SK-N-SH treated with all-trans-retinoic acid at 6 μM for 48 hours (cell line): ENCODE measurements around the gene DDX20.

Experiments
- BACH2 ChIP-seq: fragments of 250-450 bp; sonication (Bioruptor Pico); IDR thresholded peaks from 2 replicates; pipeline ENCODE4 v1.9.0; 2021; ENCODE audit warnings: mild to moderate bottlenecking, borderline replicate concordance
- CREB5 ChIP-seq: fragments of 250-450 bp; sonication (Bioruptor Pico); IDR thresholded peaks from 2 replicates; pipeline ENCODE4 v1.5.1; 2020; ENCODE audit warnings: low read depth, mild to moderate bottlenecking, moderate library complexity
- CSDC2 ChIP-seq: fragments of 250-450 bp; sonication (Bioruptor Pico); IDR thresholded peaks from 2 replicates; pipeline ENCODE4 v1.5.0; 2020; ENCODE audit warnings: mild to moderate bottlenecking, moderate library complexity
- ESRRG ChIP-seq: fragments of 250-450 bp; sonication (Bioruptor Pico); IDR thresholded peaks from 2 replicates; pipeline ENCODE4 v1.6.1; 2021; ENCODE audit warnings: mild to moderate bottlenecking
- ISL1 ChIP-seq: fragments of 250-450 bp; sonication (Bioruptor Pico); IDR thresholded peaks from 2 replicates; pipeline ENCODE4 v2.1.2; 2022; ENCODE audit warnings: mild to moderate bottlenecking, moderate library complexity
- PPARA ChIP-seq: fragments of 250-450 bp; sonication (Bioruptor Pico); IDR thresholded peaks from 2 replicates; pipeline ENCODE4 v1.5.0; 2020; ENCODE audit warnings: mild to moderate bottlenecking, borderline replicate concordance
- RARB ChIP-seq: fragments of 250-450 bp; sonication (Bioruptor Pico); IDR thresholded peaks from 2 replicates; pipeline ENCODE4 v1.8.0; 2021; ENCODE audit warnings: mild to moderate bottlenecking, moderate library complexity
- SNAI2 ChIP-seq: fragments of 250-450 bp; sonication (Bioruptor Pico); IDR thresholded peaks from 2 replicates; pipeline ENCODE4 v1.5.0; 2020; ENCODE audit warnings: mild to moderate bottlenecking, moderate library complexity
- TSHZ2 ChIP-seq: fragments of 250-450 bp; sonication (Bioruptor Pico); IDR thresholded peaks from 2 replicates; pipeline ENCODE4 v1.5.0; 2020; ENCODE audit warnings: mild to moderate bottlenecking, moderate library complexity
- ZNF8 ChIP-seq: fragments of 450-650 bp; formaldehyde crosslinking; IDR thresholded peaks from 2 replicates; pipeline ENCODE4 v1.5.0; 2020; ENCODE audit warnings: mild to moderate bottlenecking, moderate library complexity
- TF ChIP-seq, protein P1 (sequence below): fragments of 250-450 bp; sonication (Bioruptor Pico); IDR thresholded peaks from 2 replicates; pipeline ENCODE4 v1.8.0; 2020; ENCODE audit warnings: mild to moderate bottlenecking, moderate library complexity, borderline replicate concordance

DNA sequence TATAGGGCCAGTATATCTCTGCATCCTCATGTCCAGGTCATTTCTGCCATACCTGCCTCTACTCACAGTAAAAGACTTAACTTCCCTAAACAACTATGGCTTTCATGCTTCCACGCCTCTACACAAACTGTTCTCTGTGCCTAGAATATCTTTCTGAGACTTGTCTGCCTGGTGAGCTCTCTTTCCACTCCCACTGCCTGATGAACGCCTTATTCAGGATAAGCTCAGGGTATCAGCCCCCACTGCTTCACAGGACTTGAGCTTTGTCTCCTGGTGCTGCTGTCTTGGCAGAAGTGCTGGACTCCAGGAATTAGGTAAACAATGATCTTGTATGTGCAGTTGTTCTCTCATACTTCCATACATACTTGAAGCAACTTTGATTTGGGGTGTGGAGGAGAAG is 4.8 kb upstream of the DDX20 start:
- no peak for TF ChIP-seq CSDC2
- no peak for TF ChIP-seq CREB5
- TF ChIP-seq ESRRG = no peak
- TF ChIP-seq RARB = no peak
- no peak for TF ChIP-seq SNAI2 (CRISPR knock-in tag)
- TF ChIP-seq ZNF8 (CRISPR knock-in tag) = no peak
- TF ChIP-seq ISL1 (CRISPR knock-in tag) = no peak
- TF ChIP-seq, protein P1, sequence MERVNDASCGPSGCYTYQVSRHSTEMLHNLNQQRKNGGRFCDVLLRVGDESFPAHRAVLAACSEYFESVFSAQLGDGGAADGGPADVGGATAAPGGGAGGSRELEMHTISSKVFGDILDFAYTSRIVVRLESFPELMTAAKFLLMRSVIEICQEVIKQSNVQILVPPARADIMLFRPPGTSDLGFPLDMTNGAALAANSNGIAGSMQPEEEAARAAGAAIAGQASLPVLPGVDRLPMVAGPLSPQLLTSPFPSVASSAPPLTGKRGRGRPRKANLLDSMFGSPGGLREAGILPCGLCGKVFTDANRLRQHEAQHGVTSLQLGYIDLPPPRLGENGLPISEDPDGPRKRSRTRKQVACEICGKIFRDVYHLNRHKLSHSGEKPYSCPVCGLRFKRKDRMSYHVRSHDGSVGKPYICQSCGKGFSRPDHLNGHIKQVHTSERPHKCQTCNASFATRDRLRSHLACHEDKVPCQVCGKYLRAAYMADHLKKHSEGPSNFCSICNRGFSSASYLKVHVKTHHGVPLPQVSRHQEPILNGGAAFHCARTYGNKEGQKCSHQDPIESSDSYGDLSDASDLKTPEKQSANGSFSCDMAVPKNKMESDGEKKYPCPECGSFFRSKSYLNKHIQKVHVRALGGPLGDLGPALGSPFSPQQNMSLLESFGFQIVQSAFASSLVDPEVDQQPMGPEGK (CRISPR knock-in tag) = no peak
- no peak for TF ChIP-seq TSHZ2 (CRISPR knock-in tag)
- TF ChIP-seq PPARA (CRISPR knock-in tag) = no peak
- TF ChIP-seq BACH2 = no peak
